Activated effector memory CD4-positive, alpha-beta T cell treated with Interleukin-2 at 50 U/mL for 16 hours (primary cell): Measurements from ENCODE around the gene WWOX.

Source experiments
- DNase-seq: peaks from one replicate; pipeline ENCODE4 v3.0.0-alpha.2; 2020

WWOX gene

DNA sequence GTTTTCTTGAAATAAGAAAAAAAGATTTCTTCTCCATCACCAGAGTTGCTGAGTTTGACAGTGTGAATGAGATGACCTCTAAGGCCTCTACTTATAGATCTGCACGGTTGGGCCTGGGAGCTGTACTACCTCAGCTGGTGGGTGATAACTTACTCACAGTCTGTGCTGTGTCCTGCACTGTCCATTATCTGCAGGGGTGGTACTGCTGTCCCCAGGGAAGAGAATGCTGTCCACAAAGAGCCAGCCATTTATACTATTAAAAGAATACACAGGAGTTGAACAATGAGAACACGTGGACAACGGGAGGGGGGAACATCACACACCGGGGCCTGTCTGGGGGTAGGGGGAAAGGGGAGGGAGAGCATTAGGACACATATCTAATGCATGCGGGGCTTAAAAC lies 655.3 kb downstream of the WWOX start:
- no peak for DNase-seq

DNA sequence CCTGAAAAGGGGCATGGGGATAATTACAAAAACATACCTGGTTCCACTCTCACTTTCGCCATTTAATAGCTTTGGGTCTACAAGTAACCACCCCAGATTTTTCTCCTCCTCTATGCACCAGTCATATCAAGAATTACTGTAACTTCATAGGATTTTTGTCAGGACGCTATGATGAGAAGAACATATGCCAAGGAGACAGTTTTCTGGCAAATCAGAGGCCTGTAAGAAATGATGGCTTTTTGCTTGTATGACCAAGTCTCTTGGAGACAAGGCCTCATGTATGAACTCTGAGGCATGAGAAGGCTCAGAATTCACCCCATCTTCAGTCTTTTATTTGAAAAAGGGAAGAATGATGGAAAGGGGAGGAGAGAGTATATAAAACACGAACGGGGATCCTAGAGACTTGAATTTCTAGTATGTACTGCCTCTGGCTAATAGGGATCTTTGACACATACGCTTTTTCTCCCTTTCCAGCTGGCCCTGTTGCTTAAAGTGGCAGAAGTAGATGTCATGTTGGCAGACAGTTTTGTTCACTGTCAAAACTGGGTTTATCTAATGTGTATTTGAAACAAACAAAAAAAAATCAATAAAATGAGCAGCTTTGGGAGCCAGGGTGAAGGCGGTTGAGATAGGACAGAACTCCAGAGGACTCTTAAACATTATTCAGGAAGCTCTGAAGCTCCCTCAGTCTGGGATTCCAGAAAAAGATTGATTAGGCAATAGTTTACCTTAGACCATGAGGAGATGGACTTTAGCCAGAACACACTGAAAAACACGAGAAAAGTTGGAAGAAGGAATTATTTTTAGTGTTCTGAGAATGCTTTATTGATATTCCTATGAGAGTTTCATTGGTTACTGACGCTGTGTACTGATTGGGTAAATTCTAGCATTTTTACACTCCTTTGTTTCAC lies 656.6 kb downstream of the WWOX start:
- DNase-seq = no peak

DNA sequence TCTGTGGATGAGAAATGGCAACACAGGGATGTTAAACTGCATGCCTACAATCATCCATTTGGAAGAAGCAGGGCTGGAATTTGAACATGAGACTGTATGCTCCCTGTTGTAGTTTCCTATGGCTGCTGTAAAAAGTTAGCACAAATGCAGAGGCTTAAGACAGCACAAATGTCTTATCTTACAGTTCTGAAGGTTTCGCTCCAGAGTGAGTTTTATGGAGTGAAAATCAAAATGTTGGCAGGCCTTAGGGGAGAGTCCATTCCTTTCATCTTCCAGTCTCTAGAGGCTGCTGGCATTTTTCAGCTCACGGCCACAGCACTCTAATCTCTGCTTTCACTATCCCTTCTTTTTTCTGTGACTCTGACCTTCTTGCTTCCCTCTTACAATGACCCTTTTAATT lies 660.1 kb downstream of the WWOX start:
- no peak for DNase-seq

DNA sequence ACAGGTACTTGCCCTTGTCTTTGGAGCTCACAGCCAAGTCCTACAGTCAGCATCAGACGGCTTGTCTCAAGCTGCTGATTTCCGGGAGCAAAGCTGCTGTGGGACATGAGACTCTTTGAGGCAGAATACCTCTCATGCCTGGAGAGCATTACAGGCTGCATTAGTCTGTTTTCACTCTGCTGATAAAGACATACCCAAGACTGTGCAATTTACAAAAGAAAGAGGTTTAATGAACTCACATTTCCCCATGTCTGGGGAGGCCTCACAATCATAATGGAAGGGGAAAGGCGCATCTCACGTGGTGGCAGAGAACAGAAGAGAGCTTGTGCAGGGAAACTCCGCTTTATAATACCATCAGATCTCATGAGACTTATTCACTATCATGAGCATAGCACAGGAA lies 661.2 kb downstream of the WWOX start:
- no peak for DNase-seq

DNA sequence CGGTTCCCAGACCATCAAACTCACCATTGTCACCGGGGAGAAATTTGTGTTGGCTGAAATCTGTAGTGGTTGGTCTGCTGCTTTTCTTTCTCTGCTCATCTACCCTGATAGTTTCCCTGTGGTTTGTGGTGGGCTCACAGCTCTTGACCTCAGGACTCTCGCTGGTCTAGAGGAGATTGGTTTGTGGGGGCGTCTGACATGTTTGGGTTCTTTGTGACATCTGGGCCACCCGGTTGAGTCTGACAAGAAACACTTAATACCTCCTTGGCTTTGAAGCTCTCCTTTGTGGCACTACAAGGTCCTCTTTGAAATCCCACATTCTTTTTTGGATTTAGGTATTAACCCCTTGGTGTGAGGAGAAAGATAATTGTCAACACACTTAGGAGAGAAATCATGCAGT lies 662.0 kb downstream of the WWOX start:
- no peak for DNase-seq

DNA sequence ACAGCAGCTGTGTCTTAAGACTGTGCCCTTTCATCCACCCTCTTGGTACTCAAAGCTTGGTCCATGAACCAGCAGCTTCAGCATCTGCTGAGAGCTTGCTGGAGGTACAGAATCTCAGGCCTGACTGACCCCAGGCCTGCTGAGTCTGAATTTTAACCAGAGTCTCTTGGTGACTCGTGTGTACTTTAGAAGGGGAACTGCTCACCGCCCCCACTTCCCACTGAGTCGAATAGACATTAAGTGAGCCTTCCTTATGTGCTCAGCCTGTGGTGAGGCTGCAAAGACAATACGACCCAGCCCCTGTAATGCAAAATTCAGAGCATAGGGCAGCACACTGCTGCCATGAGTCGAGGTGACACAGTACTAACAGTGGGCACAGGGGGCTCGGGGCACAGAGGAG lies 662.8 kb downstream of the WWOX start:
- no peak for DNase-seq

DNA sequence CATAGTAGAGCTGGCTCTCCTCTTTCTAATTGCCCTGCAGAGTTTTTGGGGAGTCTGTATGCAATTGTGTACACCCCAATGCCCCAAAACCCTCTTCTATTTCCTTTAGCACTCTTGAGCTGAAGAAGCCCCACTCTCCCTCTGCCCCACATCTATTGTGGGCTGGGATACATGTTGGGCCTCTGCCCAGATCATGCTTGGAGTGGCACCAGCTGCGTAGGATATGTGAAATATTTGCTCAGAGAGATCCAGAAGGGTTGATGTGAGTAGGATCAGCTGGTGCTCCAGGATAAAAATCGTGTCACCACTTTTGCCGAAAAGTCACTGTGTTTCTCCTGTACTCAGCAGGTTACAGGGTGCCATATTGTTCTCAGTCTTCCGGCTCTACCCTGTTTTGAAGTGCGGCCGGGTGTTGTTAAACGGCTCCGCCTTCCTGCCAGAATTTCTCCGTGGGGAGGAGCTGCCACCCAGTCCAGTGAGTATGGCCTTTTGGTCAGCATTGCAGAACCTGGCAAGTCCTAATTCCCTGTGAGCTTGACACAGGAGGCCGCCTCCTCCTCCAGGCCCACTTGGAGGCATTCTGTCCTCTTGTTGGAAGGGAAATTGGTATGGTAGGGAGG lies 664.5 kb downstream of the WWOX start:
- DNase-seq = no peak

DNA sequence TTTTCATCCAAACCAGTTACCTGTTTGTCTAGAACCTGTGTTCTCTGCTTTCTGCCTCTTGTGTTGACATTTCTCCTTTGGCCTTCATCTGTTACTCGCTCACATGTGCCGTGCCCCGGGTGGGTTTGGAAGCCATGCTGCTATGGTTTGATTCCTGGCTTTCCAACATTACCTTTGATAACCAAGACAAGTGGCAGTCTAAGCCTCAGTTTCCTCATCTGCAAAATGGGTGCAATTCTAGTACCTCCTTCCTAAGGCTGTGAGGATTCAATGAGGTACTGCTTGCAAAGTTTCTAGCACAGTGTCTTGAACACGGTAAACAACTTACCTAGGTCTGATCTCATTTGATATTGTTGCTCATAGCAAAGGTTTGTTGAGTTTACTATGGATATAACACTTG lies 665.0 kb downstream of the WWOX start:
- DNase-seq = no peak

DNA sequence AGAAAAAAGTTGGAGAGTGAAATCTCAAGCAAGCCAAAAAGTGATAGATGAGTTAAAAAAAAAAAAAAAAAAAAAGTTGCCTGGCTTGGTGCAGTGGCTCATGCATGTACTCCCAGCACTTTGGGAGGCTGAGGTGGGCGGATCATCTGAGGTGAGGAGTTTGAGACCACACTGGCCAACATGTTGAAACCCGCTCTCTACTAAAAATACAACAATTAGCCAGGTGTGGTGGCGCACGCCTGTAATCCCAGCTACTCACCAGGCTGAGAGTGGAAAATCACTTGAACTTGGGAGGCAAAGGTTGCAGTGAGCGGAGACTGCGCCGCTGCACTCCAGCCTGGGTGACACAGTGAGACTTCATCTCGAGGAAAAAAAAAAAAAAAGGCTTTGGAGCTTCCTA lies 668.8 kb downstream of the WWOX start:
- no peak for DNase-seq

DNA sequence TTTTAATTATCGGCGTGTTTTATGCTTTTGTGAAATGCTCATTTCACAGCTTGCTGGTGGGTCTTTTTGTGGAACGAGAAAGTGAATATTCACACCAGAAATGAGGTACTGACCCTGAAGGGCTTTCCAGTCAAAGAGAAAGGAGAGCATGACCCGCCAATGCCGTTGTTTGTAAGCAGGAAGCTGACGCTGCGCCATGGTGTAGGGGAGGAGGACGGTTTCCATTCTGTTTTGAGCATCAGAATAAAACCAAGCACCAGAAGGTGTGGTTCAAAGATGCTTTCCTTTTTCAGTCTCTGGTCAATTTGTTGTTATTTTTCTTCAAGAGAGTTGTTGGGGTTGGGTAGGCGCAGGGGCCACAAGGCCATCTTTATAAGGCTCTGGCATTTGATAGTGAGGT lies 669.3 kb downstream of the WWOX start:
- peak; percentile 24 for DNase-seq

DNA sequence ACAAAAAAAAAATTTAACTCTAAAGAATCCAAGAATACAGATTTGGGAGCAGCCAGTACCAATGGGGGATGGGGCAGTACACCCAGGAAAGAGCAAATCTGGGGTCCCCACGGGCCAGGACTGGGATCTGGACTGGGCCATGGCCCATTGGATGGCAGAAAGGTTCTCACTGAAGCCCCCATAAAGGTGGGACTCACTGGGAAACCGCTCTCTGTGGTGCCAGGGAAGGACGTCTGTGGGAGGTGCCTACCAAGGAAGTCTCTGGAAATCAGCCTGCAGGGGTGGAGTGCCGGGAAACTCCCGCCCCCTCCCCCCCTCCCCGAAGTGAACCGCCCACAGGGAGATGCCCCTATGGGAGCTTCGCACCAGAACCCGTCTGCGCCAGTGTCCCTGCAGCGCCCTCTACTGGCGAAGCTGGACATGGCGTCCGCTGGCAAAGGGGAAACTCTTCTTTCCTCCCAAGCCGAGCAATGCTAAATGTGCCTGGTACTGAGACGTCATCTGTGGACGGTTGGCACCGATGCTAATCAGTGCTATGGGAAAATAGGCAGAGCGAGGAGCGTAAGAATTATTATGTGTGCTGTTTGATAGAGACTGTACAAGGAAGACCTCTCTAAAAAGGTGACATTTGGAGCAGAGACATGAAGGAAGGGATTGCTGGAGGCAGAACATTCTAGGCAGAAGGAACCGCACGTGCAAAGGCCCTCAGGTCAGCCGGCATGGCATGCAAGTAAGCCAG lies 671.1 kb downstream of the WWOX start:
- peak; percentile 77 for DNase-seq

DNA sequence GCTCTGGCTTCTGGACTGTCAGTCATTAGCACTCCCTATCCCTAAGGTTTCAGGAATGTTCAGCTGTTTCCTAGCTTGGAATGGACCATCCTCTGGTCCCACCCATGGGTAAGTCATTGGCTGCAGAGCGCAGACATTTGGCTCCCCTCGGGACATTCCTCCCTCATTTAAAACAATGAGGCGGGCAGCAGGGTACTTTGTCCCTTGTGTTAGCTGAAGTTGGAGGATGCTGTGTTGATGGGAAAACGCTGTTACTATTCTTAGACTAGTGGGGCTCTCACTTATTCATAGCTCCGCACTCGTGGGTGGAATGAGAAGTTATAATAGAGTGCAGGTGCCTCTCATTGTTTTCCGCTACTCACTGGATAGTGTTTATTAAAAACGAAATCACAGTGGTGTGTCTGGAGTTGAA lies 673.8 kb downstream of the WWOX start:
- no peak for DNase-seq

DNA sequence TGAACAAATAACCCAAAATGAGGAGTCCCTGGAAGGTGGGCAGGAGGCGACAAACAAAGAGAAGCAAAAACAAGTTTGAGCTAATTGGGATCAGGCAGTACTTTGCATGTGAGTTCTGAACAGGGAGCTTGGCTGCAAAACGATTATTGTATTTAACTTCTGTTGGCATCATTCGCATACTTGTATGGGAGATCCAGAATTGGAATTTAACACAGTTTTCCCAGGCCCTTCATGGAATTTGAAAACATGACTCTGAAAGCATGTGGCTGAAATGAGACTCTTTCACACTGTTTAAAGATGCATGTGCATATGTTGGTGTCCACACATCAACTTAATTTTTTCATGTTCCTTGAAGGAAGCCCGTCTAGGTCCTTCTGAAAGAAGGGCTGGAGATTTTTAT lies 674.3 kb downstream of the WWOX start:
- DNase-seq = no peak

DNA sequence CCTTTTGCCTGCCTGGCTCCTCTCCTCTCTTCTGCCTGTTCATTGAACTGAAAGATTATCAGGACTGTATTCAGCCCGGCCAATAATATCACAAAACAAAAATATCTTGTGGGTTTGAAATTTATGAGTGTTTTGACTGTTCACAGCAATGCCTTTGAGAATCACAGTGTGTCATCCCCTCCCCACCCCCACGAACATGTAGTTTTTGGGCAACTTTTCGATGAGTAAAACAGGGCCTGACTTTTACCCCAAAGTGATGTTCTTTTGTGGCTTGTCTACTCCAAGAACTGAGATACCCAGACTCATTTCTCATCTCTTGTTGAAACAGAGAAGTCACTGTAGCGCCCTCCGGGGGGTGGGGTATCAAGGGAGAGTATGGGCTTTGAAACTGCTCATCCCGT lies 675.7 kb downstream of the WWOX start:
- no peak for DNase-seq

DNA sequence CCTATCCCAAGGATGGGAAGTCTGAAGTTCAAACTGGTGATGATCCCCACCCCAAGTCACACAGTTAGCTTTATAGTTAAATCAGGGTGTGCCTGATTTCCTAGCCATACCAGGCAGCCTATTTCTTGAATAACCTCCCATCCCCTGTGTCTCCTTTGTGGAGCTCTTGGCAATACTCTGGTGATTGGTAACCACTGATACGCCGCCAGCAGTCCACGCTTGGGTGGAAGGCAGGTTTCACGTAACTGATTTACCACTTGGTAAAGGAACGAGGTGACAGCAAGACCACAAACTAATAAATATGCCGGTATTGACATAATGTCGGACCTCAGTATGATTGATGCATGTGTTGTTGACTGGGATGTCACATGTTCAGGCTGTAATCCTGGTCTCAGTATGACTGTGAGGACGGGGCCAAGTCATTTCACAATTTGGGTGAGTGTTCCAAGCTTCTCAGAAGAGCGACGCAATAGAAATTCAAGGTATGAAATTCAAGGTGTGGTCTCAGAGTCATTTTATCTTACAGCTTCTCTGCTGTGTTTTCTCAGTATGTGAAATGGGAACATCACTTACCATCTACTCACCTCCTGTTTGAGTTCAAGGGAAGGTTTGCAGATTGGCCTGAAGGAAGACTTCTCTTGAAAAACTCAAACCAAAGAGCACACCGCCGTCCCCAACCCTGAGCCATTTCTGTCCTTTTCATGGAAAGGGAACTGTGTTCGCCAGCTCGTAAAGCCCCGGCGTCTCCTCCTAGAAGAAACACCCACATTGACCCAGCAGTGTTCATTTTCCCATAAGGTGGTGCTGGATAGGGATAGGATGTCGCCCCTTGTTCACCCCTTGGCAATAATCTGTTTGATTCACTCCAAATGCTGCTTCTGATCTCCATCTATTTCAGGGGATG lies 678.9 kb downstream of the WWOX start:
- no peak for DNase-seq

DNA sequence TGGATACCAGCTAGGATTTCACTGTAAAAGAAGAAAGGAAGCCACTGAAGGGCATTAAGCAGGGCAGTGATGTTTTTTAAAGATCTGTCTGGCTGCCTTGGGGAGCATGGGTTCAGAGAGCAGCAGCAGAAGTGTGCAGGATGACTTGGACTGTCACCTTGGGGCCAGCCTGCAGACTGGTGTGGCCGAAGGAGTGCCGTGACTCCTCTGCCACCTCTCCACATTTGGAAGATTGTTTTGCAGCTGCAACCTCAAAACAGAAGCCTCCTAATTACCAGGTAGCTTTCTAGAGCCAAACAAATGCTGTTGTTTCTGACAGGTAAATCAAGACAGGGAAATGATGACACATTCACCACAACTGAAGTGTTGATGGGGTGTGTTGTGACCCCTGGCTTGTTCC lies 681.4 kb downstream of the WWOX start:
- no peak for DNase-seq

DNA sequence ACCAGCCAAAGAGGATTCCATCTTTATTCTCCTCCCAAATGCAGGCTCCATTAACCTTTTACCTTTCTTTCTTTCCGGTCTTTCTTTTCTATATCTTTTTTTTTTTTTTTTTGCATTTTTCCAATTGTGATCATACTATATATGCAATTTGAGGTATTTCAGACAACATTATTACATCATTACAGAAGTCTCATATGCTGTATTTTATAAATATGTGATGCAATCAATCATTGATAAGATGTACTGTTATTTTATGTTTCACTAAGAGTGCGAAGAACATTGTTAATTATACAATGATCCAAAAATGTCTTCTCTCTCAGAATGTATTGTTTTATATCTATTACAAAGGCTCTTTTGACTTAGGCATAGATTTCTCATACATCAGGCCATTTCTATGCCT lies 683.1 kb downstream of the WWOX start:
- DNase-seq = no peak

DNA sequence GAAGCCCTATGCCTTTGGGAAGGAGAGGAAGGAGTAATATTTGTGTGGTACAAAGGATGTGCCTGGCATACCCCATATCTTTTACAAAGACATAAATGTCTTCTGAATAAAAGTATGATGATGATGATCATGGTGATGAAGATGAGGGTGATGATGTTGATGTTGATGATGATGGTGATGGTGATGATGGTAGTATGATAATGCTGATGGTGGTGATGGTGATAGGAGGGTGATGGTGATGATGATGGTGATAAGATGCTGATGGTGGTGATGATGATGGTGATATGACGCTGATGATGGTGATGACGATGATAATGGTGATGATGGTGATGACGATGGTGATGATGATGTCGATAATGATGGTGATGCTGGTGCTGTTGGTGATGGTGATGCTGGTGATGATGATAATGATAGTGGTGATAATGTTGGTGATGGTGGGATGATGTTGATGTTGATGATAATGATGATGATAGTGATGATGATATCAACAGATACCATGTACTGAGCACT lies 684.2 kb downstream of the WWOX start:
- no peak for DNase-seq

DNA sequence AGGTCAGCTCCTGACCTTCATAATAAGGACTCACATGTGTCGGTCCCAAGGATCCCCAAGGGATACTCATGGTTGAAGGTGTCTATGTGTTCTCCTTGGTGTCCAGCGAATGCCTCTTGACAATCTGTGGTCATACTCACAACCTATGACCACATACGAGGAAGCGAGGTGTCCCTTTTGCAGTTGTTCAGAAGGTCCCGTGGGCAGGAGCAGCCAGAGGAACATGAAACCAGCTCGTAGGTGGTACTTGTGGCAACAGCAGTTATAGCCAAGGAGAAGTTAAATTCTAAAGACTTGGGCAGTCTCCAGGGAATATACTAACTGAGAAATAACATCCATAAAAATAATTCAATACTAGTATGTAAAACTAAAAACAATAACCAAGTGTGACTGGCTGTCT lies 685.3 kb downstream of the WWOX start:
- DNase-seq = no peak

DNA sequence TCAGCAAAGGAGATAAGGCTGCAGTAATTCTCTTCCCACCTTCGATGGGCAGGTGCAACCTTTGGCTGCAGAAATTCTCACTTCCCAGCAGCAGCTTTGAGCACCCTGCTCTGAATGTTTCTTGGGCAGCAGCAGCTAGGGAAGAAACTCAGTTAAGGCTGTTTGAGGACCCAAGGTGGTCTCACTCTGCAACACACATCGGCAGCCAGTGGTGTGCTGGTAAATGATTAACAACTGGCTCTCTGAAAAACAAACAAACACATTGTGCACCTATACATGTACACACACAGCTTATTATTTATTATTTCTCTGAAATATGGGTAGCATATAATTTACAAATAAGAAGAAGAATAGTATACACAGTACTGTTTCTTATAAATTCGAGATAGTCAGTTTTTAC lies 685.8 kb downstream of the WWOX start:
- DNase-seq = no peak

DNA sequence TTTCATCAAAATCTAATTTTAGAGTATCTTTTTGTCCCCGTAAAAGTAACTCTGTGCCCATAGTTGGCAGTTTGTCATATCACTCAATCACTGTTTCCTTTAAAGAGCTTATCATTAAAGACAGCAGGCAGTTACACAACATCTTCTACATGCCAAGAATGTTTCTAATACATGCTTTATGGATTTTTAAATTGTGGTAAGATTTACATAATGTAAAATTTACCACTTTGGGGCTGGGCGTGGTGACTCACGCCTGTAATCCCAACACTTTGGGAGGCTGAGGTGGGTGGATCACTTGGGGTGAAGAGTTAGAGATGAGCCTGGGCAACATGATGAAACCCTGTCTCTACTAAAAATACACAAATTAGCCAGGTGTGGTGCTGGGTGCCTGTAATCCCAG lies 687.2 kb downstream of the WWOX start:
- no peak for DNase-seq

DNA sequence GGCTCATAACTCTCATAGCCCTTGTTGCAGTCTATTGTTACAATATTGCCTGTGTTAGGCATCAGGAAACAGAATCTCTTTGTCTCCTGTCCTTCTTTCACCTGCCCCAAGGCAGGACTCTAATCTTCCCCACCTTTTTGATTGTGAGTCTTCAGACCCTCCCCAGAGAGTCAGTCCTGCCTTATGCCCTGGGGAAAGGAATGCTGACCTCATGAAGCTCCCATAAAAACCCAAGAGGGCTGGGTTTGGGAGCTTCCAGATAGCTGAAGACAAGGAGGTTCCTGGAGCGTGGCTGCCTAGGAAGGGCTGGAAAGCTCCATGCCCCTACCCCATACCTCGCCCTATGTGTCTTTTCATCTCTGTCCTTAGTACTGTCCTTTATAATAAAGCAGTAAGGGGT lies 688.8 kb downstream of the WWOX start:
- DNase-seq = no peak

DNA sequence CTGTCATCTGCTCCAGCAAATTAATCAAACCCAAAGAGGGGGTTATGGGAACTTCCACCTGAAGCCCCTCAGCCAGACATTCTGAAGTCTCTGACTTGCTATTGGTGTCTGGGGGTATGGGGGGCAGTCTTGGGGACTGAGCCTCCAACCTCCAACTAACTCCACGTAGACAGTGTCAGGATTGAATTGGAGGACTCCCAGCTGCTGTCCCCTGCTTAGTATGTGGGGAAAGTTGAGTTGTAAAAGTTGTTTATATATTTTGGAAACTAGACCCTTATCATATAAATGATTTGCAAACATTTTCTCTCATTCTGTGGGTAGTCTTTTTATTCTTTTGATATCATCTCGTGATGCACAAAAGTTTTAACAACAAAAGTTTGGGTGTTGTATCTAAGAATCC lies 689.2 kb downstream of the WWOX start:
- no peak for DNase-seq
